ENCODE results near the gene TTLL9.
"Not testable (repeated sequence)": the region's sequence is repeated elsewhere in the genome, so short reads cannot be mapped to it uniquely, and the experiment has no call there.

The TTLL9 gene

DNA sequence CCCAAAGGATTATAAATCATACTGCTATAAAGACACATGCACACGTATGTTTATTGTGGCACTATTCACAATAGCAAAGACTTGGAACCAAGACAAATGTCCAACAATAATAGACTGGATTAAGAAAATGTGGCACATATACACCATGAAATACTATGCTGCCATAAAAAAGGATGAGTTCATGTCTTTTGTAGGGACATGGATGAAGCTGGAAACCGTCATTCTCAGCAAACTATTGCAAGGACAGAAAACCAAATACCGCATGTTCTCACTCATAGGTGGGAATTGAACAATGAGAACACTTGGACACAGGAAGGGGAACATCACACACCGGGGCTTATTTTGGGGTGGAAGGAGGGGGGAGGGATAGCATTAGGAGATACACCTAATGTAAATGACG, 51.0 kb downstream of the TTLL9 start:
- FAIRE-seq = not testable (repeated sequence)

DNA sequence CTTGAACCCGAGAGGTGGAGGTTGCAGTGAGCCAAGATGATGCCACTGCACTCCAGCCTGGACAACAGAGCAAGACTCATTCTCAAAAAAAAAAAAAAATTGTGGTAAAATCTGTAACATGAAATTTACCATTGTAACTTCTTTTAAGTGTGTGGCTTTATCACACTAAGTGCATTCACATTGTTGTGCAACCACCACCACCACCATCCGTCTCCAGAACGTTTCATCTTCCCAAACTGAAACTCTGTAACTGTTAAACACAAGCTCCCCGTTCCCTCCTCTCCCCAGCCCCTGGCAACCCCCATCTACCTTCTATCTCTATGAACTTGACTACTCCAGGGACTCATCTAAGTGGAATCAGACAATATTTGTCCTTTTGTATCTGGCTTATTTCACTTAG, 51.7 kb downstream of the TTLL9 start:
- FAIRE-seq = no peak

DNA sequence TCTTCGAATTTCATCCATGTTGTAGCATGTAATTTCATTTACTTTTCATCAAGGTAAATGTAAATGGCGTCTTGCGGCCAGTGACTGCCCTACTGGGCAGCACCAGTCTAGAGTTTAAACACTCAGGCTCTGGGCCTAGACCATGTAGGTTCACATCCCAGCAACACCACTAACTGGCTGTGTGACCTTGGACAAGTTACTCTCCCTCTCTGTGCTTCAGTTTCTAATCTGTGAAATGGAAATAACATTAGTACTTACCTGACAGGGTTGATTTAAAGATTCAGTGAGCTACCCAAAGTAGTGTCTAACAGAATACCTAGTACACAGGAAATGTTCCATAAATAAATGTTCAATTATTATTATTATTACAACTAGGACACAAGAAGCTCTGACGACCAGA, 52.2 kb downstream of the TTLL9 start:
- no peak for FAIRE-seq

- FAIRE-seq = no peak
Observed at GRCh38 chr20:31923388-31924331, 53.2 kb downstream of the TTLL9 start.

- FAIRE-seq = no peak
Observed at GRCh38 chr20:31924561-31924960, 54.1 kb downstream of the TTLL9 start.

- FAIRE-seq = no peak
Observed at GRCh38 chr20:31925631-31926030, 55.2 kb downstream of the TTLL9 start.

DNA sequence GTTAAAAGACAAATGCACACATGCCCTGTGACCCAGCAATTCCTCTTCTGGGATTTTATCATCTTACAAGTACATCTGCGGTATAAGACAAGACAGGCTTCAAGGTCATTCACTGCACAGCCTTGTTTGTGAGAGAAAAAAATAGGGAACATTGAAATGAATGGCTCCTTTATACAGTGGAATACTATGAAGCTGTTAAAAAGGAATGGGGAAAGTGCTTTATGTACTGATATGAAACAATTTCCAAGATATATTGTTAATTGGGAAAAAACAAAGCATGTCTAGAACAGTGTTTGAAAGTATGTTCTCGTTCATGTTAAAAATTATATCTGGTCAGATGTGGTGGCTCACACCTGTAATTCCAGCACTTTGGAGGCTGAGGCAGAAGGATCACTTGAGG, 56.1 kb downstream of the TTLL9 start:
- FAIRE-seq = no peak

- FAIRE-seq = no peak
Observed at GRCh38 chr20:31927627-31928159, 57.3 kb downstream of the TTLL9 start.

DNA sequence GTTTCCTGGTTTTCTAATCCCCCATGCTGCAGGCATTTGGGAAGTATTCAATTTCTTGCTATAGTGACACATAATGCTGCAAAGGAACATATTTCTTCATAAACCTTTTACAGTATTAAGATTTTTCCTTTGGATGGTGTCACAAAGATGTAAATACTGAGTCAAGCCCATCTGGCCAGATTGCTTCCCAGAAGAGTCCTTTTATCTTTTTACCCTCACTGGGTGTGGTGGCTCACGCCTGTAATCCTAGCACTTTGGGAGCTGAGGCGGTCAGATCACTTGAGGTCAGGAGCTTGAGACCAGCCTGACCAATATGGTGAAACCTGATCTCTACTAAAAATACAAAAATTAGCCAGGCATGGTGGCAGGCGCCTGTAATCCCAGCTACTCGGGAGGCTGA, 59.2 kb downstream of the TTLL9 start:
- FAIRE-seq = not testable (repeated sequence)

DNA sequence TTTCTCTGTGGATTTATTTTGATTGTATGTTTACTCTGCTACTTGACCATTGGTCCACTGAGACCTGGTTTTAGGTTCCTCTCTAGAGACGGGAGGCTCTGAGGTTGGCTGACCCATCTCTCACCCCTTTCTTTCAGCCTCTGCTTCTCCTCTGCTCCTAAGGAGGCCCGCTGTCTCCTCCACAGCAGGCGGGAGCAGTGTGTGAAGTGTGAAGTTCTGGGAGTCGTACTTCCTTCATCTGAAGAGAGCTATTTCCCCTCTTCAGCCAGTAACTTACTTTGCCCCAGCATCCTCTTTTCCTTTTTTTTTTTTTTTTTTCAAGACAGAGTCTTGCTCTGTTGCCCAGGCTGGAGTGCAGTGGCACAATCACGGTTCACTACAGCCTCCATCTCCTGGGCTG, 60.3 kb downstream of the TTLL9 start:
- FAIRE-seq = no peak

GRCh38 chr20:31933698-31934097, 63.3 kb downstream of the TTLL9 start:
- no peak for FAIRE-seq

DNA sequence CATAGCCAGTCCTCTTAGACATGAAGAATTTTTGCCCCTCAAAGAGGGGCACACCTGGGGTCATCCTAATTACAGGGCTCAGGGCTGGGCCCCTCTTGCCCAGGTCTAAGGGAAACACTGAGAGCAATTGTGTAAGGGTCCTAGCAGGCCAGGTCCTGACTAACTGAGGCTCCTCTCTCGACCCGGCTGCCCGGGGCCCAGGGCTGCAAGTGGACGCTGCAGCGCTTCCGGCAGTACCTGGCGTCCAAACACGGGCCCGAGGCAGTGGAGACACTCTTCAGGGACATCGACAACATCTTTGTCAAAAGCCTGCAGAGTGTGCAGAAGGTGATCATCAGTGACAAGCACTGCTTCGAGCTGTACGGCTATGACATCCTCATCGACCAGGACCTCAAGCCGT, 64.1 kb downstream of the TTLL9 start:
- FAIRE-seq = no peak

GRCh38 chr20:31934968-31935764, 64.7 kb downstream of the TTLL9 start:
- no peak for FAIRE-seq

GRCh38 chr20:31936420-31936819, 66.0 kb downstream of the TTLL9 start:
- no peak for FAIRE-seq

DNA sequence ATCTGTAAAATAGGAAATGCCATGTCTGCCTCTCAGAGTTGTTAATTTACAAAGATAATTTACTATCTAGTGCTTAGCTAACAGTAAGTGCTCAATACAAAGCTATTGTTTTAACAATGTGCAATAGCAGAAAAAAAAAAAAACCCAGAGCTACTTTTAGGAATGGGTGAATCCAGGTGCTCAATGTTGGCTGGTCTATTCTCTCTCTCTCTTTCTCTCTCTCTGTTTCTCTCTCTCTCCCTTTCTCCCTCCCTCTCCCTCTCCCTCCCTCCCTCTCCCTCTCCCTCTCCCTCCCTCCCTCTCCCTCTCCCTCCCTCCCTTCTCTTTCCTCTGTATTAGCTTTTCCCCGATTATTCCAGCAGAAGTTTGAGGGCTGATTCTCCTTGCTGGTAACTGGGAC, 67.4 kb downstream of the TTLL9 start:
- FAIRE-seq = no peak

- no peak for FAIRE-seq
Observed at GRCh38 chr20:31939661-31940060, 69.2 kb downstream of the TTLL9 start.

DNA sequence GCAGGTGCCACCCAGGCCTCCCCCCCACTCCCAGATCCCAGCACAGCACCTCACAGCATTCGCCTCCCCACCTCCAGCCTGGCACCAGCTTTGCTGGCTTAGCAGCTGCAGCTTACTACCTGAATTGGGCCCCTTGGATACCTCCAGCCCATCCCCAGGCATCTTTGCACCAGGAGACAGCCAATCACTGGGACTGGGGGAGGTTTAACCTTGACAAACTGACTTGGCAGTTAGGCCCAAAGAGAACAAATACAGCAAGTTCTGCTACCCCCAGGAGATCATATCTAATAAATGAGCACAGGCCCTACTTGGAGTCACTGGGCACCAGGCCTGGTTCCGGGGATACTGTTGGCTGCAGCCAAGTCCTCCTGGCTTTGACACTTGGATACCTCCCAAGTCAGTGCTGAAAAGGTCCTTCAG, 72.6 kb downstream of the TTLL9 start:
- no peak for FAIRE-seq

DNA sequence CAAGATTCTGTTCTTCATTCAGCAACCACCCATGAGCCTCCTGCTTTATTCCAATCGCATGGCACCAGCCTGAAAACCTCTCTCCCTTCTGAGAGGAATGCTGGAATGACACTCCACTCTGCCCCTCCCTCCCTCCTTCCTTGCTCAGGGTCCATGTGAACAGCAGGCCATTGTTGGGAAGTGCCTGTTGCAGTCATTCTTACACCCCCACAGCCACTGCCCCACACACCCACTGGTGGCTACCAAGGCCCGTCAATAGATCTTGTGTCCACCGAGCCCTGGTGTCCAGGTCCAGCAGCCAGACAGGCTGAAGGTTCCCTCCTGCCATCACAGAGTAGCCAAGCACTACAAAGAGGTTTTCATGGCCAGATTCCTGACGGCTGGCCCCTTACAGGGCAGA, 74.9 kb downstream of the TTLL9 start:
- FAIRE-seq = no peak

DNA sequence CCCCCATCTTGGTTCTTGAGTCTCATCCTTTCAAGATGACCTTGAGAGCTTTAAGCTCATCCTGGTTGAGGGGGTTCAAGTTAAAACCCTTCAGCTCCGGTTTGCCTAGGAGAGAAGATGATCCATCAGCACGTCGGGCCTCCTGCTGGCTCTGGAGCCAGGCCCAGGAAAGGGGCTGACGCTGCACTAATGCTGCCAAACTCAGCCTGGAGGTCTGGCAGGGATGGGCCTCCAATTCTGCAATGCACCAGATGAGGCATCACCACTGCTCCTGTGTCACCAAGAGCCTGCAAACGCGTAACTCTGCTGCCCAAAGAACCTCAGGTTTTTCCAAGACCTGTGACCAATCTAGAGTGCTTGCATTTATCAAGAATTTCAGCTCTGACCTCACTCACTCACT, 75.4 kb downstream of the TTLL9 start:
- FAIRE-seq = no peak

DNA sequence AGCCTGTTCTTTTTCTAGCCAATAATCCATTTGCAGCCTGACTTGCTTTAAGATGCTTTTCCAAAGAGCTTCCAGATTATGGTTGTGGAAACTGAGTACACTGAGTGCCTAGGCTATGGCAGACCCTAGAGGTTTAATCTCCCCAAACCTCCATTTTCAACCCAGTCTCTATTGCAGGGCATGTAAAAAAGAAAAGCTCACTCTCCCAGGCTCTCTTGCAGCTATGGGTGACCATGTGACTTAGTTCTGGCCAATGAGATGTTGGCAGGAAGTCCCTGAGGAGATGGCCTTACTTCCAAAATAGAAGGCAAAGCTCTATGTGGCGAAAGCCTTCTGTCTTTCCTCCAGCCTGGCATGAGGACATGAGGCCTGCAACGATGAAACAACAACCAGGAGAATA, 77.6 kb downstream of the TTLL9 start:
- no peak for FAIRE-seq

DNA sequence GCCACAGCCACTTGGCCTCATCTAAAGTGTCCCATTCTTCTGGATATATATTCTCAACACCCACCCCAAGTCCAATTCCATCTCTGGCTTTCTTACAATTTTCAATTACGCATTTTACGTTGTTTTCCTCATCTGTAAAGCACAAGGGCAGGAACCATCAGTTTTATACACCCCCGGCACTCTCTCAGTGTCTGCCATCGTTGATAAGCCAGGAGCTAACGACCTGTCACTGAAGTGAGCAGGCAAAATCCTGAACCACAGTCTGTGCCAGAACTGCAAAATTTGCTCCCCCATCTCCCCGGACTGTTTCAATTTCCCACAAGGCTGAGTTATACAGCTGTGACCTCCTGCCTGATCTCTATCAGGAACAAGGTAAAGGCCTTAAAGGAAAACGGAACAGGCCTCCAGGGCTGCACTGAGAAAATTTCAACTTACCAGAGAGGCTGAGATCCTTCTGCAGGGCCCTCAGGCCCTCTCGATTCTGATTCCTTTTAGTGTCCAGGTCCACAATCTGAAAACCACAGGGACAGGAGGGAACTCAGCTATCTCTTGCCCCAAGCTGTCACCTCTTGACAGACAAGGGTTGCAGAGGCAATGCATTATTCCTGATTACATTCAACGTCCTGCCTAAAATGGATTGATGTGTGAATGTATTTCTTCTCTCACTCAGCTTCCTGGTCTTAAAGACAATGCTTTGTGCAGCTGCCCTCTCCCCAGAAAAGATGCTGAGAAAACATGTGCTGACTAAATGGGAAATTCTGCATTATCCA, 79.6 kb downstream of the TTLL9 start:
- no peak for FAIRE-seq

- no peak for FAIRE-seq
Observed at GRCh38 chr20:31951203-31951529, 80.7 kb downstream of the TTLL9 start.
